Gastroesophageal sphincter (tissue), 4 donors: ENCODE measurements around the gene PET100. TPM values are rescaled to one million over a fixed set of nuclear protein-coding genes. Genes with fewer than 3 reads are reported as not detected.

Experiments
- ATAC-seq: fragments of 150-250 bp; one replicate; pipeline ENCODE4 v1.9.1; 2016; ENCODE audit warnings: mild to moderate bottlenecking, moderate library complexity
- H3K27ac ChIP-seq, 4 donors: fragments of 200-600 bp; sonication (generic) in 3 of 4; 1 replicate in 3 of 4; 2 replicates in 1 of 4; pipeline ENCODE4 v1.5.1; 2016 to 2019
- H3K27me3 ChIP-seq: fragments of 200-600 bp; sonication (generic); one replicate; pipeline ENCODE4 v1.5.1; 2019
- H3K36me3 ChIP-seq, 2 donors: fragments of 200-600 bp; sonication (generic); one replicate each; pipeline ENCODE4 v1.5.1; 2019; ENCODE audit warnings: control low read depth in 1 of 2
- H3K4me1 ChIP-seq, 3 donors: fragments of 200-600 bp; sonication (generic); 1 replicate in 2 of 3; 2 replicates in 1 of 3; pipeline ENCODE4 v1.5.1; 2016 to 2019; ENCODE audit warnings: control low read depth in 2 of 3
- H3K4me3 ChIP-seq, 2 donors: fragments of 200-600 bp; sonication (generic); one replicate each; pipeline ENCODE4 v1.5.1; 2019; ENCODE audit warnings: mild to moderate bottlenecking in 1 of 2, moderate library complexity in 1 of 2
- H3K9me3 ChIP-seq, 3 donors: fragments of 200-600 bp; sonication (generic); one replicate each; pipeline ENCODE4 v1.5.1; 2017 to 2019; ENCODE audit warnings: control low read depth in 2 of 3
- EP300 ChIP-seq: sonication (generic); formaldehyde crosslinking; IDR thresholded peaks from one replicate; pipeline ENCODE4 v1.6.1; 2017; ENCODE audit warnings: antibody characterized with exemption, mild to moderate bottlenecking
- POLR2A ChIP-seq, 2 donors: fragments of 450-650 bp; IDR thresholded peaks; one replicate each; pipeline ENCODE4 v1.6.1; 2017; ENCODE audit warnings: antibody characterized with exemption in 2 of 2, mild to moderate bottlenecking in 2 of 2, moderate library complexity in 1 of 2
- POLR2AphosphoS5 ChIP-seq: sonication (generic); formaldehyde crosslinking; IDR thresholded peaks from one replicate; pipeline ENCODE4 v1.6.1; 2017; ENCODE audit warnings: antibody characterized with exemption
- WGBS, 2 donors: methylation state at CpG; one replicate each; pipeline ENCODE4 v1.1.5; 2018; ENCODE audit warnings: low coverage in 1 of 2; 5-methylcytosine and 5-hydroxymethylcytosine counted together
- total RNA-seq, 4 donors: library from RNA; depleted of rRNA; stranded (reverse); fragments of >200 nt; gene quantifications; one replicate each; pipeline ENCODE4 v1.1.0, GENCODE V29; 2016
- TF ChIP-seq, protein P1 (sequence below), 4 experiments: fragments of 200-600 bp in 2 of 4; fragments of 450-650 bp in 2 of 4; sonication (generic) in 1 of 4; IDR thresholded peaks; one replicate each; pipeline ENCODE4 v1.5.1; 2017 to 2019; ENCODE audit warnings: antibody characterized with exemption in 4 of 4, mild to moderate bottlenecking in 2 of 4, moderate library complexity in 2 of 4

The PET100 gene
- total RNA-seq, 4 donors from 2014 or later, result 12.0 to 26.8 (median 17.8) TPM

DNA sequence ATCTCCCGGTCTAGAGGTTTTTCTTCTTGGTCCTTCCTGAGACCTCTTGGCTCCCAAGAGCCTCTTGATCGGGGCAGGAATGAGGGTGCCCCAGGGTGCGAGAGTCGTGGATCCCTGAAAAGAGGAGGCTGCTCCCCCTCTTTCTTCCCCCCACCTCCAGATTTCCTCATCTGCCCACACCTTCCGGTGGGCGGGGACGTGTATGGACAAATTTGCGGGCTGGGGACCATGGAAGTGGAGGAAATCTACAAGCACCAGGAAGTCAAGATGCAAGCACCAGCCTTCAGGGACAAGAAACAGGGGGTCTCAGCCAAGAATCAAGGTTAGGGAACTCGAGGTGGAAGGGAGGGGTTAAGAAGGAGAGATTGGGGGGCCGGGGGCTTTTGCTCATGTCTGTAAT lies 47.3 kb downstream of the PET100 start, which contains the start of gene MCEMP1:
Gene MCEMP1, plus strand, starts transcription at position 237 of the 400 bp plus-strand sequence. Its CDS starts 31 bp downstream, at position 268.
- no peak within 1 kb of the TSS for H3K27ac ChIP-seq
- WGBS, 2 donors, result 11 to 38% methylated on average over 3 to 4 of the region's 10 CpGs

DNA sequence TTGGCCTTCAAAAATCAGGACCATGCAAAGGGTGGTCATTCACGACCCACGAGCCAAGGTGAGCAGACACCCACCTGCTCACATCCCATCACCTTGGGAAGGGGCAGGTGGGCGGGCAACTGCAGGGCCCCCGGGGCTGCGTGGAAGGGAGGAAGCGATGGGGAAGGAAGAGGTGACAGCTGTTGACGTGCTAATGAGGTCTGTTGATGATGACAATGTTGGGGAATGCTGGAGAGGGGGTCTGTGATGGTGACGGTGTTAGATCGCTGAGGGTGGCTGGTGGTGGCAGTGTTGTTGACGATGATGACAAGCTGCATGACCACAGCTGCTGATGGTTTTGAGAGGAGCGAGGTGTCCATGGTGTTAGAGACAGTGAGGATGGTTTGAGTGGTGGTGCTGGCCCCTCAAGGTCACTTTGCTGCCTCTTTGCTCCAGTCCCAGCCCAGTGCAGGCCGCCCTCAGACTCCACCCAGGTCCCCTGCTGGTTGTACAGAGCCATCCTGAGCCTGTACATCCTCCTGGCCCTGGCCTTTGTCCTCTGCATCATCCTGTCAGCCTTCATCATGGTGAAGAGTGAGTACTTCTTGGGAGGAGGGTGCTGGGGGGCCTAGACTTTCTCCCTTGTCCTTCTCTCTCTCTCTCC lies 48.2 kb downstream of the PET100 start:
- TF ChIP-seq EP300 (no peak), POLR2AphosphoS5 (no peak), POLR2A (IDR thresholded peaks at IDR 0.05) (no peak)
- TF ChIP-seq, protein P1, sequence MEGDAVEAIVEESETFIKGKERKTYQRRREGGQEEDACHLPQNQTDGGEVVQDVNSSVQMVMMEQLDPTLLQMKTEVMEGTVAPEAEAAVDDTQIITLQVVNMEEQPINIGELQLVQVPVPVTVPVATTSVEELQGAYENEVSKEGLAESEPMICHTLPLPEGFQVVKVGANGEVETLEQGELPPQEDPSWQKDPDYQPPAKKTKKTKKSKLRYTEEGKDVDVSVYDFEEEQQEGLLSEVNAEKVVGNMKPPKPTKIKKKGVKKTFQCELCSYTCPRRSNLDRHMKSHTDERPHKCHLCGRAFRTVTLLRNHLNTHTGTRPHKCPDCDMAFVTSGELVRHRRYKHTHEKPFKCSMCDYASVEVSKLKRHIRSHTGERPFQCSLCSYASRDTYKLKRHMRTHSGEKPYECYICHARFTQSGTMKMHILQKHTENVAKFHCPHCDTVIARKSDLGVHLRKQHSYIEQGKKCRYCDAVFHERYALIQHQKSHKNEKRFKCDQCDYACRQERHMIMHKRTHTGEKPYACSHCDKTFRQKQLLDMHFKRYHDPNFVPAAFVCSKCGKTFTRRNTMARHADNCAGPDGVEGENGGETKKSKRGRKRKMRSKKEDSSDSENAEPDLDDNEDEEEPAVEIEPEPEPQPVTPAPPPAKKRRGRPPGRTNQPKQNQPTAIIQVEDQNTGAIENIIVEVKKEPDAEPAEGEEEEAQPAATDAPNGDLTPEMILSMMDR (IDR thresholded peaks at IDR 0.05), result no peak
- peaks cover 66% of the 10 kb centered on the region for H3K27me3 ChIP-seq
- H3K36me3 ChIP-seq, result peaks cover 0 to 7% of the 10 kb centered on the region in 2 donors
- no peak for ATAC-seq
- H3K4me1 ChIP-seq, result peaks cover 0 to 24% (median 8%) of the 10 kb centered on the region in 3 donors
- H3K27ac ChIP-seq, result no peak overlapping the region
- H3K9me3 ChIP-seq, result peaks cover 0 to 7% (median 0%) of the 10 kb centered on the region in 3 donors
- no peak overlapping the region for H3K4me3 ChIP-seq
- WGBS, 2 donors, result 24 to 47% methylated on average over 9 to 10 of the region's 12 CpGs

More for the DNA sequence above, 47.3 kb downstream of the PET100 start, which contains the start of gene MCEMP1:
- Histone ChIP-seq H3K4me3 (no peak within 1 kb of the TSS), H3K9me3 (peaks cover 0 to 7% (median 0%) of the 10 kb centered on the region in 3 donors), H3K4me1 (peaks cover 0 to 15% (median 5%) of the 10 kb centered on the region in 3 donors), H3K27me3 (peaks cover 76% of the 10 kb centered on the region), H3K36me3 (no peaks in the 10 kb centered on the region)
- ATAC-seq, result no peak
- TF ChIP-seq POLR2AphosphoS5 (no peak), EP300 (no peak), POLR2A (IDR thresholded peaks at IDR 0.05) (no peak)
- TF ChIP-seq, protein P1 (IDR thresholded peaks at IDR 0.05), result no peak

DNA sequence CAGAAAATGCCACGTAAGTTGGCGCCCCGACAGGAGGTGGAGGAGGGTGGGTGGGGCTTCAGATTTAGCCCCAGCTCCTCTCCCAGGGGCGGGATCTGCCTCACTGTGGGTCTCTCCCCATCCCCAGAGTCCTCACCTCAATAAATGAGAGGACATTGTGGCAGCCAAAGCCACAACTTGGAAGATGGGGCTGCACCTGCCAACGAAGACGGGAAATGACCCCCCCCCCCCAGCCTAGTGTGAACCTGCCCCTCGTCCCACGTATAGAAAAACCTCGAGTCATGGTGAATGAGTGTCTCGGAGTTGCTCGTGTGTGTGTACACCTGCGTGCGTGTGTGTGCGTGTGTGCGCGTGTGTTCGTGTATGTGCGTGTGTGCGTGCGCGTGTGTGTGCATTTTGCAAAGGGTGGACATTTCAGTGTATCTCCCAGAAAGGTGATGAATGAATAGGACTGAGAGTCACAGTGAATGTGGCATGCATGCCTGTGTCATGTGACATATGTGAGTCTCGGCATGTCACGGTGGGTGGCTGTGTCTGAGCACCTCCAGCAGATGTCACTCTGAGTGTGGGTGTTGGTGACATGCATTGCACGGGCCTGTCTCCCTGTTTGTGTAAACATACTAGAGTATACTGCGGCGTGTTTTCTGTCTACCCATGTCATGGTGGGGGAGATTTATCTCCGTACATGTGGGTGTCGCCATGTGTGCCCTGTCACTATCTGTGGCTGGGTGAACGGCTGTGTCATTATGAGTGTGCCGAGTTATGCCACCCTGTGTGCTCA lies 49.6 kb downstream of the PET100 start:
- H3K9me3 ChIP-seq, result no peaks in the 10 kb centered on the region
- TF ChIP-seq EP300 (no peak), POLR2AphosphoS5 (no peak), POLR2A (IDR thresholded peaks at IDR 0.05) (no peak)
- TF ChIP-seq, protein P1 (IDR thresholded peaks at IDR 0.05), result no peak
- H3K4me1 ChIP-seq, result peaks cover 0 to 26% (median 8%) of the 10 kb centered on the region in 3 donors
- ATAC-seq, result no peak
- WGBS, 2 donors, result 7 to 46% methylated on average over 9 to 18 of the region's 30 CpGs
- no peak overlapping the region for H3K27ac ChIP-seq
- peaks cover 55% of the 10 kb centered on the region for H3K27me3 ChIP-seq
- peaks cover 0 to 21% of the 10 kb centered on the region in 2 donors for H3K36me3 ChIP-seq
- no peak overlapping the region for H3K4me3 ChIP-seq

DNA sequence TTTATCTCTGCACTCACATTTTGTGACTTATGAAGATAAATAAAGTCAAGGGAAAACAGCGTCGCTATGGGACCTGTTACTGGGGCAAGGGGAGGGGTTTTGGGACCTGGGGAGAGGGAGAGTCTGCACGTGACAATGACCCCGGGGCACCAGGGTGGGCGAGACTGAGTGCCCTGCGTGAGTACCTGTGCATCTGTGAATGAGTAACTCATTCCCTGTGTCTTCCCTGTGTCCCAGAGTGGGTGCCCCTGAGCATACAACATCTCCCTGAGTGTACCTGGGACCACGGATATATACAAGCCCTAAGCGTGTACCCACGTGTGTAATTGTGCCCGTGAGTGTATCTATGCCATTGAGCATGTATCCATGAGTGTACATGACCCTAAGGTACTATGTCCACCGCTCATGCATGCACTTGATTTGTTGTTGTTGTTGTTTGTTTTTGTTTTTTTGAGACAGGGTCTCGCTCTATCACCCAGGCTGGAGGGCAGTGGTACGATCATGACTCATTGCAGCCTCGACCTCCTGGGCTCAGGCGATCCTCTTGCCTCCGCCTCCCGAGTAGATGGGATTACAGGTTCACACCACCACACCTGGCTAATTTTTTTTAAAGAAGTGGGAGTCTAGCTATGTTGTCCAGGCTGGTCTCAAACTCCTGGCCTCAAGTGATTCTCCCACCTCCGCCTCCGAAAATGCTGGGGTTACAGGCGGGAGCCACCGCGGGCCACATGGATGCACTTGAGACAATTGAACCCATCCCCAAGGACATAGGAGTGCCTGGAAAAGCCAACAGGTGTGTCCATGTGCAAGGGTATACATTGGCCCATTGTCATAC lies 50.4 kb downstream of the PET100 start:
- TF ChIP-seq, protein P1 (IDR thresholded peaks at IDR 0.05), result no peak
- TF ChIP-seq EP300, result no peak
- no peak for TF ChIP-seq POLR2AphosphoS5
- no peak for TF ChIP-seq POLR2A (IDR thresholded peaks at IDR 0.05)
- peaks cover 0 to 26% (median 8%) of the 10 kb centered on the region in 3 donors for H3K4me1 ChIP-seq
- no peaks in the 10 kb centered on the region for H3K9me3 ChIP-seq
- peaks cover 52% of the 10 kb centered on the region for H3K27me3 ChIP-seq
- H3K4me3 ChIP-seq, result peak overlapping the region; percentile 92 to 99
- ATAC-seq, result no peak
- H3K36me3 ChIP-seq, result peaks cover 0 to 29% of the 10 kb centered on the region in 2 donors
- peak overlapping the region in 1 of 4 donors; percentile 92 for H3K27ac ChIP-seq
- 32 to 55% methylated on average over 8 to 19 of the region's 22 CpGs for WGBS, 2 donors
